ENCODE measurements around the gene BICDL1.
A peak's percentile ranks its signal among the peaks of the same experiment; 100 is the strongest.

The BICDL1 gene

GRCh38 chr12:119957135-119957534, 31.9 kb upstream of the BICDL1 start:
- TF ChIP-seq CTCF (IDR thresholded peaks at IDR 0.05): no peak

GRCh38 chr12:119959435-119959834, 29.6 kb upstream of the BICDL1 start:
- TF ChIP-seq CTCF (IDR thresholded peaks at IDR 0.05): peak; percentile 64; the same call in 1 of the 2 replicates

DNA sequence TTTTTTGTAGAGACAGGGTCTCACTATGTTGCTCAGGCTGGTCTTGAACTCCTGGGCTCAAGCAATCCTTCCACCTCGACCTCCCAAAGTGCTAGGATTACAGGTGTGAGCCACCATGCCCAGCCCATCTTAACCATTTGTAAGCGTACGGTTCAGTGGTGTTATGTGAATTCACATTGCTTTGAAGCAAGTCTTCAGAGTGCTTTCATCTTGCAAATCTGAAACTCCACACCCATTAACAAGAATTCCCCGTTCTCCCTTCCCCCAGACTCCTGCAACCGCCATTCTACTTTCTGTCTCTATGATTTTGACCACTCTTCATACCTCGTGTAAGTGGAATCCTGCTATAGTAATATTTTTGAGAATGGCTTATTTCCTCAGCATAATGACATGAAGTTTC, 24.9 kb upstream of the BICDL1 start:
- no peak for TF ChIP-seq CTCF (IDR thresholded peaks at IDR 0.05)

- TF ChIP-seq CTCF (IDR thresholded peaks at IDR 0.05): no peak
Measured at GRCh38 chr12:119964929-119965328, 24.1 kb upstream of the BICDL1 start.

GRCh38 chr12:119980242-119980641, 8.8 kb upstream of the BICDL1 start:
- TF ChIP-seq CTCF (IDR thresholded peaks at IDR 0.05): no peak

- no peak for TF ChIP-seq CTCF (IDR thresholded peaks at IDR 0.05)
Measured at GRCh38 chr12:119989361-119989730, 310 bp downstream of the BICDL1 start.

- TF ChIP-seq CTCF (IDR thresholded peaks at IDR 0.05): no peak
Measured at GRCh38 chr12:119989731-119990381, 820 bp downstream of the BICDL1 start.

GRCh38 chr12:119990382-119990874, 1.4 kb downstream of the BICDL1 start:
- no peak for TF ChIP-seq CTCF (IDR thresholded peaks at IDR 0.05)

Data from LNCAP (cell line).